Lower lobe of right lung (tissue), 2 donors: ENCODE results near the gene KIRREL3. TPM values are rescaled to one million over a fixed set of nuclear protein-coding genes. Genes with fewer than 3 reads are reported as not detected.
"Not testable (repeated sequence)": the region's sequence is repeated elsewhere in the genome, so short reads cannot be mapped to it uniquely, and the experiment has no call there.

Experiments
- ATAC-seq, 2 donors: fragments of 200-7000 bp; cut with Tn5 transposase; one replicate each; pipeline ENCODE4 v1.9.1; 2020 to 2022; ENCODE audit warnings: mild to moderate bottlenecking in 2 of 2, moderate library complexity in 2 of 2
- DNase-seq: peaks from one replicate; pipeline ENCODE4 v3.0.0-alpha.2; 2020
- H3K27ac ChIP-seq: fragments of 200-600 bp; one replicate; pipeline ENCODE4 v1.8.0; 2022
- H3K27me3 ChIP-seq: fragments of 200-600 bp; one replicate; pipeline ENCODE4 v1.8.0; 2022; ENCODE audit warnings: low read depth
- H3K36me3 ChIP-seq: fragments of 200-600 bp; one replicate; pipeline ENCODE4 v1.8.0; 2022; ENCODE audit warnings: mild to moderate bottlenecking
- H3K4me1 ChIP-seq: fragments of 200-600 bp; one replicate; pipeline ENCODE4 v1.8.0; 2022
- H3K4me3 ChIP-seq: fragments of 200-600 bp; one replicate; pipeline ENCODE4 v1.8.0; 2022; ENCODE audit warnings: mild to moderate bottlenecking
- H3K9me3 ChIP-seq: fragments of 200-600 bp; one replicate; pipeline ENCODE4 v1.8.0; 2022
- intact Hi-C: fragments of 100-400 bp; cut with DNase I; formaldehyde crosslinking; loops from one replicate; pipeline ENCODE4 v1.11.0; 2022
- total RNA-seq: library from RNA; stranded (reverse); fragmentation: NEBNext Ultra II Directional; extraction: Animal tissue kit (Norgen Biotek cat#: 25700); gene quantifications from one replicate; pipeline ENCODE4 v1.2.1, GENCODE V29; 2021
- TF ChIP-seq, protein P1 (sequence below): fragments of 200-600 bp; IDR thresholded peaks from one replicate; pipeline ENCODE4 v1.8.0; 2022; ENCODE audit warnings: antibody characterized with exemption, mild to moderate bottlenecking
- donor health status: DM: no; HTN: yes; CAD: no; lungs with severe emphysema.

Gene KIRREL3
- total RNA-seq, 1 donor from 2014 or later = 0.15 TPM

DNA sequence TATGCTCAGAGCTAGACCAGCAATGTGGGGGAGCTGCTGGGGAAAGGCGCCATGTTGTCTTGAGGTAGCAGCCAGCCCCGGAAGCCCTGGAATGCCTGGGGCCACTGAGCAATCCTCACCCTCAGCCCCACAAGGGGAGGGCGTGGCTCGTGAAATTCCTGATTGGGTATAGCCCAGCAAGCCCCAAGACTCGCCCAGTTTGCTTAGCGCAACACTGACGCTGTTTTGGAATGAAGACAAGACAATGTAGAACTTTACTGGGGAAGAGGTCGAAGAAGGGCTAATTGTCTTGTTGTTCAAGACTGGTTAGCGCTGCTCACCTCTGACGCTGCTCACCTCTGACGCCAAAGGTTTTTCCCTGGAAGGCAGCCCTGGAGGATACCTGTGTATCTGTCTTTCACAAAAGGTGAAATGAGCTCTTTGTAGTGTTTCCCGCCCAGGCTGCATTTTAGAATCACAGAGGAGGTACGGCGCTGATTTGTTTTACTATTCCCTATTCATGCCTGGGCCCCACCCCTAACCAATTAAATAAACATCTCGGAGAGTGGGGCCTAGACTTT, 597.5 kb downstream of the KIRREL3 start:
- intact Hi-C loops = no loop called here
- no peak for ATAC-seq
- Histone ChIP-seq H3K4me3 (no peak overlapping the region), H3K27ac (no peak overlapping the region), H3K4me1 (peaks cover 6% of the 10 kb centered on the region), H3K27me3 (no peaks in the 10 kb centered on the region), H3K36me3 (peaks cover 14% of the 10 kb centered on the region), H3K9me3 (no peaks in the 10 kb centered on the region)
- TF ChIP-seq, protein P1, sequence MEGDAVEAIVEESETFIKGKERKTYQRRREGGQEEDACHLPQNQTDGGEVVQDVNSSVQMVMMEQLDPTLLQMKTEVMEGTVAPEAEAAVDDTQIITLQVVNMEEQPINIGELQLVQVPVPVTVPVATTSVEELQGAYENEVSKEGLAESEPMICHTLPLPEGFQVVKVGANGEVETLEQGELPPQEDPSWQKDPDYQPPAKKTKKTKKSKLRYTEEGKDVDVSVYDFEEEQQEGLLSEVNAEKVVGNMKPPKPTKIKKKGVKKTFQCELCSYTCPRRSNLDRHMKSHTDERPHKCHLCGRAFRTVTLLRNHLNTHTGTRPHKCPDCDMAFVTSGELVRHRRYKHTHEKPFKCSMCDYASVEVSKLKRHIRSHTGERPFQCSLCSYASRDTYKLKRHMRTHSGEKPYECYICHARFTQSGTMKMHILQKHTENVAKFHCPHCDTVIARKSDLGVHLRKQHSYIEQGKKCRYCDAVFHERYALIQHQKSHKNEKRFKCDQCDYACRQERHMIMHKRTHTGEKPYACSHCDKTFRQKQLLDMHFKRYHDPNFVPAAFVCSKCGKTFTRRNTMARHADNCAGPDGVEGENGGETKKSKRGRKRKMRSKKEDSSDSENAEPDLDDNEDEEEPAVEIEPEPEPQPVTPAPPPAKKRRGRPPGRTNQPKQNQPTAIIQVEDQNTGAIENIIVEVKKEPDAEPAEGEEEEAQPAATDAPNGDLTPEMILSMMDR = no peak
- no peak for DNase-seq

DNA sequence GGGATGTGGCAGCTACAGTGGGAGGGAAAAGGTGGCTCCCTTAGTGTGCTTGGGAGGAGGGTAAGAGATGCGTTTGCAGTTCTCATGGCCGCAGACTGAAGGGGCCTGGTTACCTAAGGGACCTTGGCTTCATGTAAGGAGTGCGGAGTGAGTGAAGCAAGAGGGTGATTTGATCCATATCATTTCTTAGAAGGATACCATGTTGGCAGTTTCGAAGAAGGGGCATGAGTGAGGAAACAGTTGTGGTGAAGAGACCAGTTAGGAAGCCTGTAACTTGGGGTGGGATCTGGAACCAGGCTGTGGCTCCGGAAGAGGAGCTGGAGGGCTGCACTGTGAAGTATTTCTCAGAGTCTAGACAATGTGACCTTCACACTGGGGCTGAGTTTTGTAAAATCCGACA, 600.1 kb downstream of the KIRREL3 start:
- H3K4me1 ChIP-seq = no peaks in the 10 kb centered on the region
- H3K27ac ChIP-seq = no peak overlapping the region
- H3K36me3 ChIP-seq = no peaks in the 10 kb centered on the region
- TF ChIP-seq, protein P1 = no peak
- H3K27me3 ChIP-seq = no peaks in the 10 kb centered on the region
- ATAC-seq (no peak), DNase-seq (no peak)
- H3K4me3 ChIP-seq = no peak overlapping the region
- intact Hi-C loops = no loop called here
- no peaks in the 10 kb centered on the region for H3K9me3 ChIP-seq

DNA sequence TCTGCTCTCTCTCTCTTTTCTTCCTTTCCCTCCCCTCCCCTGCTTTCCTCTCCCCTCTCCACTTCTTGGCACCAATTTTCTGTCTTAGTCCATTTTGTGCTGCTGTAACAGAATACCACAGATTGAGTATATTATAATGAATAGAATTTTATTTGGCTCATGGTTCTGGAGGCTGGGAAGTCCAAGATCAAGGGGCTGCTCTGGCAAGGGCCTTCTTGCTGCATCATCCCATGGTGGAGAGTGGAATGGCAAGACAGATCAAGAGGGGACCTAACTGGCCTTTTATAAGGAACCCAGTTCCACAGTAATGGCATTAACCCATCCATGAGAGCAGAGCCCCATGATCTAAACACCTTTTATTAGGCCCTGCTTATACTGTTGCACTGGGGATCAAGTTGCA, 600.6 kb downstream of the KIRREL3 start:
- Histone ChIP-seq H3K27ac (no peak overlapping the region), H3K4me1 (no peaks in the 10 kb centered on the region), H3K4me3 (no peak overlapping the region), H3K36me3 (no peaks in the 10 kb centered on the region), H3K27me3 (no peaks in the 10 kb centered on the region), H3K9me3 (no peaks in the 10 kb centered on the region)
- TF ChIP-seq, protein P1 = no peak
- DNase-seq = no peak
- ATAC-seq = no peak
- intact Hi-C loops = no loop called here

DNA sequence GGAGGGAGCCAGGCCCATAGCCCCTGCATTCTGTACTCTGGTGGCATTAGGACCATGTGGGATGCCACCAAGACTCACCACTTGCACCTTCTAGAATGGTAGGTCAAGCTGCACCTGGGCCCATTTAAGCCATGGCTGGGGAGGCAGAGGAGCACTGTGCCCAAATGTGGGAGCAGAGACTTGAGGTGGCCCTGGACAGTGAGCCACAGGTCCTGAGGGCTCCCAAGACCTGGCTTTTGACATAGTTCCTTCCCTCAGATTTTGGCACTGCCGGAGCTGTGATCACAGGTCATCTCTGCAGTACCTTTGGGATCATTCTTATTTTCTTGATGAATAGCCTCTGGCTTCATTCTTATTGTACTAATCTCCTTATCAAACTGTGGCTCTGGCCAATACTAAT, 601.8 kb downstream of the KIRREL3 start:
- ATAC-seq (no peak), DNase-seq (no peak)
- H3K4me3 ChIP-seq = no peak overlapping the region
- intact Hi-C loops = no loop called here
- H3K27ac ChIP-seq = no peak overlapping the region
- no peaks in the 10 kb centered on the region for H3K4me1 ChIP-seq
- no peaks in the 10 kb centered on the region for H3K27me3 ChIP-seq
- H3K36me3 ChIP-seq = no peaks in the 10 kb centered on the region
- TF ChIP-seq, protein P1 = no peak
- H3K9me3 ChIP-seq = no peaks in the 10 kb centered on the region

DNA sequence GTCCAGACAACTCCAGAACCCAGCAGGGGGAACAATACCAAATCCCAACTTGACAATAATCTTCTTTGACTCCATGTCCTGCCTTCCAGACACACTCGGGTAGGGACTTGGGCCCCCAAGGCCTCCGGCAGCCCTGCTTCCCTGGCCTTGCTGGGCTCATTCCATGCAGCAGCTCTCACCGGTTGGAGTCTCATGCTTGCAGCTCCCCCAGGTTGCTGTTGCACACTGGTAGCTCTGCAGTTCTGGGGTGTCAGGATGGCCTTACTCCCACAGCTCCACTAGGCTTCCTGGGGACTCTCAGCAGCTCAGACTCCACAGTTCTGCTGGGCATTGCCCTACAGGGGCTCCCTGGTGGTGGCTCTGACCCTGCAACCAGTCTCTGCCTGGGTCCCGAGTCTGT, 602.3 kb downstream of the KIRREL3 start:
- Histone ChIP-seq H3K4me3 (no peak overlapping the region), H3K4me1 (no peaks in the 10 kb centered on the region), H3K36me3 (no peaks in the 10 kb centered on the region), H3K27ac (no peak overlapping the region), H3K9me3 (no peaks in the 10 kb centered on the region), H3K27me3 (no peaks in the 10 kb centered on the region)
- intact Hi-C loops = no loop called here
- no peak for ATAC-seq
- TF ChIP-seq, protein P1 = no peak
- DNase-seq = no peak

GRCh38 chr11:126396965-126397364, 603.6 kb downstream of the KIRREL3 start:
- Histone ChIP-seq H3K27me3 (no peaks in the 10 kb centered on the region), H3K4me1 (peaks cover 12% of the 10 kb centered on the region), H3K4me3 (no peak overlapping the region), H3K27ac (no peak overlapping the region), H3K36me3 (no peaks in the 10 kb centered on the region), H3K9me3 (no peaks in the 10 kb centered on the region)
- DNase-seq = no peak
- intact Hi-C loops = no loop called here
- ATAC-seq = no peak
- TF ChIP-seq, protein P1 = no peak

DNA sequence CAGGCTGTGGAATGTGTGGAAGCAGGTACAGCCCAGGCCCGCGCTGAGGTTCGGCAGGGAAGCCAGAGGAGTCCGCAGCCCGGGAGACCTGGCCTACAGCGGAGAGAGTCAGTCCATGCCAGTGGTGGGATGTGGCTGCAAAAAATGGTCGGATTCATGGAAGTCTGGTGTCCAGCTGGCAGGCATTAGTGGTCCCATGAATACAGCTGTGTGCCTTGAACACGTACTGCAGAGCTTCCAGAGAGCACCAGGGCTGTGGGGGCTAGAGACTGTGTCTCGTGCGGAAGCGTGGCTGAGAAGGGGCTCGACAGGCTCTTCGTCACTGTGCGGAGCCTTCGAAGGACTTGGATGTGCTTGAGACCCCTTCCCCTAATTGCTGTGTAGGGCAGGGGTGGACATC, 604.3 kb downstream of the KIRREL3 start:
- H3K36me3 ChIP-seq, H3K9me3 ChIP-seq, H3K4me3 ChIP-seq, DNase-seq, H3K27me3 ChIP-seq, intact Hi-C loops, ATAC-seq, H3K27ac ChIP-seq: not testable (repeated sequence)
- H3K4me1 ChIP-seq = peaks cover 17% of the 10 kb centered on the region

GRCh38 chr11:126395784-126396183, 604.8 kb downstream of the KIRREL3 start:
- H3K36me3 ChIP-seq, H3K4me3 ChIP-seq, DNase-seq, H3K27me3 ChIP-seq, H3K27ac ChIP-seq, intact Hi-C loops, H3K9me3 ChIP-seq: not testable (repeated sequence)
- ATAC-seq = peak in 1 of 2 donors; percentile 45
- peaks cover 20% of the 10 kb centered on the region for H3K4me1 ChIP-seq
